HG03565 (cell line): Measurements from ENCODE around the gene RAB2B.
"Not testable (repeated sequence)": the region's sequence is repeated elsewhere in the genome, so short reads cannot be mapped to it uniquely, and the experiment has no call there.

Experiments used
- ATAC-seq: cut with Tn5 transposase; IDR thresholded peaks from one replicate; pipeline ENCODE4 v1.9.1; 2021; ENCODE audit warnings: mild to moderate bottlenecking, moderate library complexity; ENCODE audit not compliant: unreplicated experiment

RAB2B gene

GRCh38 chr14:21494902-21495762 lies 18.4 kb upstream of the RAB2B start:
- no peak for ATAC-seq

GRCh38 chr14:21486640-21487087 lies 9.9 kb upstream of the RAB2B start:
- no peak for ATAC-seq

- ATAC-seq = peak; percentile 5
Observed at GRCh38 chr14:21476523-21476924, 235 bp downstream of the RAB2B start.

GRCh38 chr14:21475767-21476522 lies 814 bp downstream of the RAB2B start:
- ATAC-seq = no peak

- no peak for ATAC-seq
Observed at GRCh38 chr14:21467616-21468015, 9.1 kb downstream of the RAB2B start.

- peak; percentile 95 for ATAC-seq
Observed at GRCh38 chr14:21455912-21456667, 20.7 kb downstream of the RAB2B start, which contains the start of gene CHD8. Gene CHD8, minus strand, starts transcription at chr14:21456123. Its CDS starts 24,480 bp downstream, at chr14:21431643.

GRCh38 chr14:21455592-21455911 lies 21.2 kb downstream of the RAB2B start:
- no peak for ATAC-seq

GRCh38 chr14:21454843-21455544 lies 21.8 kb downstream of the RAB2B start:
- ATAC-seq = no peak

GRCh38 chr14:21449899-21450216 lies 26.9 kb downstream of the RAB2B start:
- no peak for ATAC-seq

GRCh38 chr14:21442657-21443056 lies 34.1 kb downstream of the RAB2B start:
- not testable (repeated sequence) for ATAC-seq

GRCh38 chr14:21440859-21441258 lies 35.9 kb downstream of the RAB2B start:
- no peak for ATAC-seq

GRCh38 chr14:21437063-21437901 lies 39.5 kb downstream of the RAB2B start:
- ATAC-seq = peak; percentile 91

- peak; percentile 5 for ATAC-seq
Observed at GRCh38 chr14:21436567-21437062, 40.1 kb downstream of the RAB2B start.

GRCh38 chr14:21431126-21431525 lies 45.6 kb downstream of the RAB2B start:
- no peak for ATAC-seq

GRCh38 chr14:21428930-21429329 lies 47.8 kb downstream of the RAB2B start:
- ATAC-seq = no peak

- no peak for ATAC-seq
Observed at GRCh38 chr14:21426692-21427091, 50.1 kb downstream of the RAB2B start.

GRCh38 chr14:21419528-21419927 lies 57.2 kb downstream of the RAB2B start:
- no peak for ATAC-seq

- no peak for ATAC-seq
Observed at GRCh38 chr14:21415329-21415728, 61.4 kb downstream of the RAB2B start.

- ATAC-seq = peak; percentile 59
Observed at GRCh38 chr14:21414137-21414631, 62.6 kb downstream of the RAB2B start.
